Heart left ventricle (tissue), 13 donors: ENCODE measurements around the gene TPRN.

Experiments
- POLR2A ChIP-seq, 2 donors: fragments of 450-650 bp; IDR thresholded peaks; one replicate each; pipeline ENCODE4 v1.6.1; 2017; ENCODE audit warnings: antibody characterized with exemption in 2 of 2, mild to moderate bottlenecking in 2 of 2, moderate library complexity in 2 of 2
- TF ChIP-seq, protein P1 (sequence below), 12 donors: fragments of 200-600 bp; sonication (generic) in 4 of 12; IDR thresholded peaks; one replicate each; pipeline versions ENCODE4 v1.5.0 to v1.8.0; 2018 to 2022; ENCODE audit warnings: antibody characterized with exemption in 12 of 12, mild to moderate bottlenecking in 5 of 12
- donor health status: ischemic (EF 13 %, LVEDD 7.1; RV severe dilation, severe dysfunction).
- donor health status: DM: no; HTN: yes; CAD: no.
- donor health status: DM: no; HTN: no; CAD: no.
- donor health status: ischemic (EF 25% LVEDD 6.9; RV normal size, moderate dysfunction).
- donor health status: ischemic (EF 25% LVEDD 5.7; RV mildly dilated, moderate dysfunction).
- donor health status: ischemic (EF 35%, LVEDD 5.7; RV mildly dilated, moderate dysfunction).
- donor health status: nonischemic (EF 11% LVEDD 7.7; RV severe dilation, severe dysfunction).
- donor health status: DM: yes; HTN: yes; CAD: no.
- donor health status: PGD.
- donor health status: ischemic (EF 29% LVEDD 5.4; RV normal size, mild dysfunction).
- donor health status: nonischemic (EF 23%, LVEDD 6.1; RV moderate dilation, normal function).

DNA sequence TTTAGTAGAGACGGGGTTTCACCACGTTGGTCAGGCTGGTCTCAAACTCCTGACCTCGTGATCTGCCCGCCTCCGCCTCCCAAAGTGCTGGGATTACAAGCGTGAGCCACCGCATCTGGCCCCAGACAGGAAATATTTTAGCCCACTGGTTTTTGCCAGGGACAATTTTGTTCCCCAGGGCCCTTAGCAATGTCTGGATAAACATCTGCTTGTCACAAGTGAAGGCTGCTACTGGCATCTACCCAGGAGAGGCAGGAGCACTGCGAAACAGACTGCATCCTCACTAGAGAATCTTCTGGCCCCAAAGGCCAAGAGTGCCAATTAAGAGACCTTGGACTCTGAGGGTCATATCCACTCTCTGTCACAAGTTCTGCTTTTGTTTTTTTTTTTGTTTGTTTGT lies 2.4 kb upstream of the TPRN start:
- TF ChIP-seq, protein P1, sequence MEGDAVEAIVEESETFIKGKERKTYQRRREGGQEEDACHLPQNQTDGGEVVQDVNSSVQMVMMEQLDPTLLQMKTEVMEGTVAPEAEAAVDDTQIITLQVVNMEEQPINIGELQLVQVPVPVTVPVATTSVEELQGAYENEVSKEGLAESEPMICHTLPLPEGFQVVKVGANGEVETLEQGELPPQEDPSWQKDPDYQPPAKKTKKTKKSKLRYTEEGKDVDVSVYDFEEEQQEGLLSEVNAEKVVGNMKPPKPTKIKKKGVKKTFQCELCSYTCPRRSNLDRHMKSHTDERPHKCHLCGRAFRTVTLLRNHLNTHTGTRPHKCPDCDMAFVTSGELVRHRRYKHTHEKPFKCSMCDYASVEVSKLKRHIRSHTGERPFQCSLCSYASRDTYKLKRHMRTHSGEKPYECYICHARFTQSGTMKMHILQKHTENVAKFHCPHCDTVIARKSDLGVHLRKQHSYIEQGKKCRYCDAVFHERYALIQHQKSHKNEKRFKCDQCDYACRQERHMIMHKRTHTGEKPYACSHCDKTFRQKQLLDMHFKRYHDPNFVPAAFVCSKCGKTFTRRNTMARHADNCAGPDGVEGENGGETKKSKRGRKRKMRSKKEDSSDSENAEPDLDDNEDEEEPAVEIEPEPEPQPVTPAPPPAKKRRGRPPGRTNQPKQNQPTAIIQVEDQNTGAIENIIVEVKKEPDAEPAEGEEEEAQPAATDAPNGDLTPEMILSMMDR (IDR thresholded peaks at IDR 0.05): no peak
- TF ChIP-seq POLR2A (IDR thresholded peaks at IDR 0.05): no peak
